Measurements from ENCODE around the gene LSP1. TPM values are rescaled to one million over a fixed set of nuclear protein-coding genes. Genes with fewer than 3 reads are reported as not detected.

LSP1 gene
- total and polyA plus RNA-seq, 2 of the 13 experiments (the other 11 are each of a cell fraction or from before 2014, with no cell fraction given) = 0.59 to 1.00 TPM

- no peak for TF ChIP-seq THAP9 (CRISPR knock-in tag; IDR thresholded peaks at IDR 0.05; ENCODE audit: borderline replicate concordance)
- TF ChIP-seq U2AF1 (optimal IDR thresholded peaks at IDR 0.05; ENCODE audit: low read depth, low read length) = no peak
- no peak for TF ChIP-seq ZBTB40 (IDR thresholded peaks at IDR 0.05)
- TF ChIP-seq ZBTB40 (CRISPR knock-in tag; IDR thresholded peaks at IDR 0.05) = no peak; the same call in 1 of the 2 replicates
- no peak for TF ChIP-seq ZNF552 (CRISPR knock-in tag; IDR thresholded peaks at IDR 0.05; ENCODE audit: borderline replicate concordance)
- 0 out of 2 replicates have a peak, but pooled peaks have one; percentile 30 for TF ChIP-seq BCL6 (CRISPR knock-in tag; IDR thresholded peaks at IDR 0.05)
- TF ChIP-seq ZNF296 (CRISPR knock-in tag; conservative IDR thresholded peaks at IDR 0.05) = no peak
- 0 out of 2 replicates have a peak, but pooled peaks have one; percentile 63 for TF ChIP-seq PBX3 (CRISPR knock-in tag; IDR thresholded peaks at IDR 0.05; ENCODE audit: borderline replicate concordance)
- no peak for TF ChIP-seq ZNF230 (CRISPR knock-in tag; IDR thresholded peaks at IDR 0.05)
- peak; percentile 43 for TF ChIP-seq FOXA3 (CRISPR knock-in tag; IDR thresholded peaks at IDR 0.05)
- TF ChIP-seq KDM4B (CRISPR knock-in tag; IDR thresholded peaks at IDR 0.05) = no peak; the same call in 1 of the 2 replicates
- no peak for TF ChIP-seq ZNF713 (CRISPR knock-in tag; IDR thresholded peaks at IDR 0.05)
- no peak for TF ChIP-seq HCFC1 (IDR thresholded peaks at IDR 0.05; ENCODE audit: low read depth, low read length)
- TF ChIP-seq ZNF446 (CRISPR knock-in tag; IDR thresholded peaks at IDR 0.05) = no peak
- no peak for TF ChIP-seq ZNF562 (CRISPR knock-in tag; IDR thresholded peaks at IDR 0.05; ENCODE audit: borderline replicate concordance)
- TF ChIP-seq ZKSCAN1 (IDR thresholded peaks at IDR 0.05; ENCODE audit: low read length) = no peak
Measured at GRCh38 chr11:1825039-1825740, 27.7 kb upstream of the LSP1 start (continued).

Measured in HepG2 (cell line).